Endodermal cell (in vitro differentiated cells): ENCODE results near the gene SPAG9. TPM values are rescaled to one million over a fixed set of nuclear protein-coding genes. Genes with fewer than 3 reads are reported as not detected.
"Not testable (repeated sequence)": the region's sequence is repeated elsewhere in the genome, so short reads cannot be mapped to it uniquely, and the experiment has no call there.

Source experiments
- DNase-seq: peaks from one replicate; pipeline ENCODE4 v3.0.0-alpha.2; 2017
- H3K27ac ChIP-seq: 2 replicates; pipeline ENCODE4 v1.5.1; 2013; ENCODE audit warnings: mild to moderate bottlenecking, low read depth, low read length, moderate library complexity
- H3K27me3 ChIP-seq: 2 replicates; pipeline ENCODE4 v1.6.1; 2013; ENCODE audit warnings: mild to moderate bottlenecking, low read length, moderate library complexity; ENCODE audit not compliant: insufficient read depth, control insufficient read depth, poor library complexity, severe bottlenecking
- H3K36me3 ChIP-seq: 2 replicates; pipeline ENCODE4 v1.7.0; 2013; ENCODE audit warnings: mild to moderate bottlenecking, low read length, moderate library complexity; ENCODE audit not compliant: control insufficient read depth, insufficient read depth
- H3K4me1 ChIP-seq: one replicate; pipeline ENCODE4 v1.7.0; 2013; ENCODE audit warnings: low read length; ENCODE audit not compliant: control insufficient read depth, insufficient read depth
- H3K4me3 ChIP-seq: 2 replicates; pipeline ENCODE4 v1.5.1; 2013; ENCODE audit warnings: mild to moderate bottlenecking, low read length, moderate library complexity
- H3K9ac ChIP-seq: 2 replicates; pipeline ENCODE4 v1.6.1; 2013; ENCODE audit warnings: mild to moderate bottlenecking, low read length, moderate library complexity; ENCODE audit not compliant: poor library complexity, severe bottlenecking; ENCODE audit errors: extremely low read depth
- H3K9me3 ChIP-seq: 2 replicates; pipeline ENCODE4 v1.6.1; 2013; ENCODE audit warnings: mild to moderate bottlenecking, low read length, moderate library complexity; ENCODE audit not compliant: control insufficient read depth
- H3K27ac Mint-ChIP-seq: 2 replicates; pipeline ENCODE4 v1.8.0; 2020; ENCODE audit warnings: mixed read lengths
- H3K27me3 Mint-ChIP-seq: 2 replicates; pipeline ENCODE4 v1.8.0; 2021; ENCODE audit warnings: mild to moderate bottlenecking, mixed read lengths; ENCODE audit not compliant: insufficient read depth
- H3K36me3 Mint-ChIP-seq: 2 replicates; pipeline ENCODE4 v1.8.0; 2020; ENCODE audit warnings: low read depth, mixed read lengths
- H3K4me1 Mint-ChIP-seq: 2 replicates; pipeline ENCODE4 v1.8.0; 2020; ENCODE audit warnings: mixed read lengths
- H3K4me3 Mint-ChIP-seq: 2 replicates; pipeline ENCODE4 v1.8.0; 2020; ENCODE audit warnings: mild to moderate bottlenecking, moderate library complexity, mixed read lengths
- H3K9me3 Mint-ChIP-seq: 2 replicates; pipeline ENCODE4 v1.8.0; 2020; ENCODE audit warnings: mild to moderate bottlenecking, mixed read lengths
- WGBS, 2 experiments: methylation state at CpG; one replicate each; pipeline versions ENCODE4 v1.1.5 to v1.1.7; 2013; ENCODE audit warnings: missing lambda C conversion rate in 2 of 2, mixed read lengths in 1 of 2; ENCODE audit not compliant: insufficient coverage in 1 of 2, insufficient read length in 1 of 2; 5-methylcytosine and 5-hydroxymethylcytosine counted together
- total RNA-seq, 2 donors: library from RNA; stranded (reverse); fragmentation: NEBNext Ultra II Directional in 1 of 2; extraction: Animal tissue kit (Norgen Biotek cat#: 25700) in 1 of 2; gene quantifications; 2 replicates in 1 of 2; 3 replicates in 1 of 2; pipeline ENCODE4 v1.2.1, GENCODE V29; 2021
- TF ChIP-seq, protein P1 (sequence below): fragments of 200-600 bp; sonication (generic); conservative IDR thresholded peaks from 2 replicates; pipeline ENCODE4 v1.5.0; 2021; ENCODE audit warnings: antibody characterized with exemption, mild to moderate bottlenecking

SPAG9 gene
- total RNA-seq, 2 donors from 2014 or later, result 64.8 to 77.7 TPM

DNA sequence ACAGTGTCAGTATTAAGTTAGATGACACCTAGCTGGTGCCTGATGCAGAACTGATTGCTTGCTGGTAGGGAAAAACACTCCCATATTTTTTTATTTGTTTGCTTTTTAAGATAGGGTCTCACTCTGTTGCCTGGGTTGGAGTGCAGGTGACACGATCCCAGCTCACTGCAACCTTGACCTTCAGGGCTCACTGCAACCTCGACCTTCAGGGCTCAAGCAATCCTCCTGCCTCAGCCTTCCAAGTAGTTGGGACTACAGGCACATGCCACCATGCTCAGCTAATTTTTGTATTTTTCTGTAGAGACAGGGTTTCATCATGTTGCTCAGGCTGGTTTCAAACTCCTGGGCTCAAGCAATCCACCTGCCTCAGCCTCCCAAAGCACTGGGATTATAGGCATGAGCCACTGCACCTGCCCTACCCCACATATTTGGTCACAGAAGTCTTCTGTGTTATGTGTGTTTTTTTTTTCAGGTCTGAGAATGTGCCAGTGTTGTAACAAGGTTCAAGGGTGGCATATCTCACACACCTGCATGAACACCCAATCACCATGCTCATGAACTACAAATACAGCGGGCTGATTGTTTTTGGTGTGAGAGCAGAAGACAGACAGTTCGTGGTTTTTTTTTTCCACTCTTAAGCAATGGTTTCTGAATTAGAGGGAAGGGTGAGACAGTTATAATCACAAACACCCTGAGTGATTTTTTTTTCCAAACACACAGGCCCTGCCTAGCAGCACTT is 22.8 kb downstream of the SPAG9 start:
- Mint-ChIP-seq H3K9me3 (no peaks in the 10 kb centered on the region), H3K4me1 (no peaks in the 10 kb centered on the region), H3K27me3 (no peaks in the 10 kb centered on the region), H3K27ac (no peak overlapping the region), H3K36me3 (no peaks in the 10 kb centered on the region), H3K4me3 (no peak overlapping the region)
- H3K4me3 ChIP-seq, result no peak overlapping the region
- no peaks in the 10 kb centered on the region for H3K36me3 ChIP-seq
- 87 to 93% methylated on average over 3 to 4 of the region's 4 CpGs for WGBS, 2 experiments
- peak; percentile 21 for DNase-seq
- TF ChIP-seq, protein P1, sequence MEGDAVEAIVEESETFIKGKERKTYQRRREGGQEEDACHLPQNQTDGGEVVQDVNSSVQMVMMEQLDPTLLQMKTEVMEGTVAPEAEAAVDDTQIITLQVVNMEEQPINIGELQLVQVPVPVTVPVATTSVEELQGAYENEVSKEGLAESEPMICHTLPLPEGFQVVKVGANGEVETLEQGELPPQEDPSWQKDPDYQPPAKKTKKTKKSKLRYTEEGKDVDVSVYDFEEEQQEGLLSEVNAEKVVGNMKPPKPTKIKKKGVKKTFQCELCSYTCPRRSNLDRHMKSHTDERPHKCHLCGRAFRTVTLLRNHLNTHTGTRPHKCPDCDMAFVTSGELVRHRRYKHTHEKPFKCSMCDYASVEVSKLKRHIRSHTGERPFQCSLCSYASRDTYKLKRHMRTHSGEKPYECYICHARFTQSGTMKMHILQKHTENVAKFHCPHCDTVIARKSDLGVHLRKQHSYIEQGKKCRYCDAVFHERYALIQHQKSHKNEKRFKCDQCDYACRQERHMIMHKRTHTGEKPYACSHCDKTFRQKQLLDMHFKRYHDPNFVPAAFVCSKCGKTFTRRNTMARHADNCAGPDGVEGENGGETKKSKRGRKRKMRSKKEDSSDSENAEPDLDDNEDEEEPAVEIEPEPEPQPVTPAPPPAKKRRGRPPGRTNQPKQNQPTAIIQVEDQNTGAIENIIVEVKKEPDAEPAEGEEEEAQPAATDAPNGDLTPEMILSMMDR, result no peak
- H3K9ac ChIP-seq, result no peak overlapping the region
- H3K27ac ChIP-seq, result no peak overlapping the region
- H3K9me3 ChIP-seq, result no peaks in the 10 kb centered on the region
- no peaks in the 10 kb centered on the region for H3K27me3 ChIP-seq
- H3K4me1 ChIP-seq, result no peaks in the 10 kb centered on the region

DNA sequence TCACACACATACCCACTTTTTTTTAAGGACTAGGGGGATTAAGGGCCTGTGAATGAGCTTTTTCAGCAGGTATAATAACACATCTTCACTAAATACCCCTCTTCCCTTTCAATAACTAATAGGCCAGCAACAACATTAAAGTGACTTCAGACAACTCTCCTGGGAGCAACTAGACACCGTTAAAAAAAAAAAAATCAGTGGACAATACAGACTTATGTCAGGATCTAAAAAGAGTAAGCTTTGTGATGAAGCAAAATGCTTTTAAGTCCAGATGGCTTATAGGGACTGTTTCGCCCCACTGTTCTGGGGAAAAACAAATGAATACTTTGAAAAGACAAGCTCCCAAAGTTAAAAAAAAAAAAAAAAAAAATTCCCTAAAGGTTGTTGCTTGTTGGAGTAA is 29.0 kb downstream of the SPAG9 start:
- no peaks in the 10 kb centered on the region for H3K9me3 ChIP-seq
- H3K4me3 ChIP-seq, result no peak overlapping the region
- H3K36me3 ChIP-seq, result peaks cover 6% of the 10 kb centered on the region
- Mint-ChIP-seq H3K9me3 (no peaks in the 10 kb centered on the region), H3K36me3 (no peaks in the 10 kb centered on the region), H3K27me3 (no peaks in the 10 kb centered on the region), H3K4me1 (peaks cover 3% of the 10 kb centered on the region), H3K4me3 (no peak overlapping the region), H3K27ac (peak overlapping the region; percentile 50)
- no peaks in the 10 kb centered on the region for H3K27me3 ChIP-seq
- 96 to 100% methylated on average over 1 of the region's 2 CpGs for WGBS, 2 experiments
- H3K4me1 ChIP-seq, result no peaks in the 10 kb centered on the region
- H3K9ac ChIP-seq, result no peak overlapping the region
- no peak overlapping the region for H3K27ac ChIP-seq
- DNase-seq, result no peak
- TF ChIP-seq, protein P1, result no peak

DNA sequence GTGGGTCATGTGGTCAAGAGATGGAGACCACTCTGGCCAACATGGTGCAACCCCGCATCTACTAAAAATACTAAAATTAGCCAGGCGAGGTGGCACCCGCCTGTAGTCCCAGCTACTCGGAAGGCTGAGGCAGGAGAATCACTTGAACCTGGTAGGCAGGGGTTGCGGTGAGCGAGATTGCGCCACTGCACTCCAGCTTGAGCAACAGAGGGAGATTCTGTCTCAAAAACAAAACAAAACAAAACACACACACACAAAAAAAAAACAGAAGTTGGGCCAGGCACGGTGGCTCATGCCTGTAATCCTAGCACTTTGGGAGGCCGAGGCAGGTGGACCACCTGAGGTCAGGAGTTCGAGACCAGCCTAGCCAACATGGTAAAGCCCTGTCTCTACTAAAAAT is 31.8 kb downstream of the SPAG9 start:
- not testable (repeated sequence) for H3K27ac Mint-ChIP-seq, H3K9ac ChIP-seq, H3K27me3 Mint-ChIP-seq, H3K36me3 ChIP-seq, H3K9me3 ChIP-seq, H3K27me3 ChIP-seq, H3K4me3 ChIP-seq, DNase-seq, H3K4me1 Mint-ChIP-seq, H3K27ac ChIP-seq, H3K36me3 Mint-ChIP-seq, H3K4me1 ChIP-seq, H3K4me3 Mint-ChIP-seq, H3K9me3 Mint-ChIP-seq
- 91 to 100% methylated on average over 4 to 10 of the region's 10 CpGs for WGBS, 2 experiments

DNA sequence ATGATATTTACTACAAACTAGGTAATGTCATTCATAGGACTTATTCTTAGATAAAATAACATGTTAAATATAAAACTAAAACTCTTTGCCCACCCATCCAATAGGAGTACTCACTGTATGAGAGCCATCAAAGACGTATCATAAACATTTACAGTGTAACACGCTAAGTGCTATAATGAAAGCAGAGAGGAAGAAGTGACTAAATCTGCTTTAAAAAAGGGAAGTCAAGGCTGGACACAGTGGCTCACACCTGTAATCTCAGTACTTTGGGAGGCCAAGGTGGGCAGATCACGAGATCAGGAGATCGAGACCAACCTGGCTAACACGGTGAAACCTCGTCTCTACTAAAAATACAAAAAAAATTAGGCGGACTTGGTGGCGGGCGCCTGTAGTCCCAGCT is 32.4 kb downstream of the SPAG9 start:
- peaks cover 3% of the 10 kb centered on the region for H3K4me1 Mint-ChIP-seq
- Histone ChIP-seq H3K36me3 (peaks cover 6% of the 10 kb centered on the region), H3K27me3 (no peaks in the 10 kb centered on the region), H3K4me1 (no peaks in the 10 kb centered on the region), H3K4me3 (no peak overlapping the region), H3K9ac (no peak overlapping the region), H3K9me3 (no peaks in the 10 kb centered on the region), H3K27ac (no peak overlapping the region)
- no peaks in the 10 kb centered on the region for H3K9me3 Mint-ChIP-seq
- TF ChIP-seq, protein P1, result no peak
- DNase-seq, result no peak
- no peaks in the 10 kb centered on the region for H3K27me3 Mint-ChIP-seq
- no peaks in the 10 kb centered on the region for H3K36me3 Mint-ChIP-seq
- no peak overlapping the region for H3K4me3 Mint-ChIP-seq
- no peak overlapping the region for H3K27ac Mint-ChIP-seq
- 98% methylated on average over 9 of the region's 9 CpGs for WGBS, 2 experiments
